ENCODE measurements around the gene SIDT2. TPM values are rescaled to one million over a fixed set of nuclear protein-coding genes. Genes with fewer than 3 reads are reported as not detected.
A peak's percentile ranks its signal among the peaks of the same experiment; 100 is the strongest.

SIDT2 gene
- total and polyA plus RNA-seq, 4 donors = 24.5 to 51.7 (median 36.5) TPM

GRCh38 chr11:117195258-117195657, 16.7 kb downstream of the SIDT2 start:
- peaks cover 75% of the 10 kb centered on the region for H3K36me3 ChIP-seq (ENCODE audit: control insufficient read depth, insufficient read depth, low read length)
- H3K4me1 ChIP-seq (ENCODE audit: control insufficient read depth, insufficient read depth, low read length) = peaks cover 17% of the 10 kb centered on the region
- no peak for DNase-seq (ENCODE audit: low read depth in 4 of 6, low spot score in 6 of 6)
- H3K9me3 ChIP-seq (ENCODE audit: control insufficient read depth, insufficient read depth, low read length) = no peaks in the 10 kb centered on the region
- no peak overlapping the region for H3K27ac ChIP-seq (ENCODE audit: low read depth, low read length)
- no peaks in the 10 kb centered on the region for H3K27me3 ChIP-seq (ENCODE audit: control insufficient read depth, insufficient read depth, low read length)
- H3K4me3 ChIP-seq (ENCODE audit: low read depth, low read length) = no peak overlapping the region
- 93% methylated on average over 4 of the region's 4 CpGs for WGBS (ENCODE audit: insufficient coverage)

DNA sequence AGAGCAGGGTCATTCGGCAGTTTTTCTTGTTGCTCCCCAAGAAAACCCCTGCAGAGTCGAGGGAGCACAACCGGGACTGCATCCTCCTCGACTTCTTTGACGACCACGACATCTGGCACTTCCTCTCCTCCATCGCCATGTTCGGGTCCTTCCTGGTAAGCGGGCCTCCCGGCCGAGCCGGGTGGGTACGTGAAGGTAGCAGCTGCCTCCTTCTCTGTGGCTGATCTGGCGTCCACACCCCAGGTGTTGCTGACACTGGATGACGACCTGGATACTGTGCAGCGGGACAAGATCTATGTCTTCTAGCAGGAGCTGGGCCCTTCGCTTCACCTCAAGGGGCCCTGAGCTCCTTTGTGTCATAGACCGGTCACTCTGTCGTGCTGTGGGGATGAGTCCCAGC, 17.2 kb downstream of the SIDT2 start:
- Histone ChIP-seq H3K4me1 (ENCODE audit: control insufficient read depth, insufficient read depth, low read length) (peaks cover 17% of the 10 kb centered on the region), H3K9me3 (ENCODE audit: control insufficient read depth, insufficient read depth, low read length) (no peaks in the 10 kb centered on the region), H3K4me3 (ENCODE audit: low read depth, low read length) (no peak overlapping the region), H3K36me3 (ENCODE audit: control insufficient read depth, insufficient read depth, low read length) (peaks cover 70% of the 10 kb centered on the region), H3K27ac (ENCODE audit: low read depth, low read length) (no peak overlapping the region), H3K27me3 (ENCODE audit: control insufficient read depth, insufficient read depth, low read length) (no peaks in the 10 kb centered on the region)
- DNase-seq (ENCODE audit: low read depth in 4 of 6, low spot score in 6 of 6) = no peak
- WGBS (ENCODE audit: insufficient coverage) = 91% methylated on average over 19 of the region's 19 CpGs

DNA sequence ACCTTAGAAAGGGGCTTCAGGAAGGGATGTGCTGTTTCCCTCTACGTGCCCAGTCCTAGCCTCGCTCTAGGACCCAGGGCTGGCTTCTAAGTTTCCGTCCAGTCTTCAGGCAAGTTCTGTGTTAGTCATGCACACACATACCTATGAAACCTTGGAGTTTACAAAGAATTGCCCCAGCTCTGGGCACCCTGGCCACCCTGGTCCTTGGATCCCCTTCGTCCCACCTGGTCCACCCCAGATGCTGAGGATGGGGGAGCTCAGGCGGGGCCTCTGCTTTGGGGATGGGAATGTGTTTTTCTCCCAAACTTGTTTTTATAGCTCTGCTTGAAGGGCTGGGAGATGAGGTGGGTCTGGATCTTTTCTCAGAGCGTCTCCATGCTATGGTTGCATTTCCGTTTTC, 18.5 kb downstream of the SIDT2 start:
- Histone ChIP-seq H3K9me3 (ENCODE audit: control insufficient read depth, insufficient read depth, low read length) (no peaks in the 10 kb centered on the region), H3K36me3 (ENCODE audit: control insufficient read depth, insufficient read depth, low read length) (peaks cover 64% of the 10 kb centered on the region)

DNA sequence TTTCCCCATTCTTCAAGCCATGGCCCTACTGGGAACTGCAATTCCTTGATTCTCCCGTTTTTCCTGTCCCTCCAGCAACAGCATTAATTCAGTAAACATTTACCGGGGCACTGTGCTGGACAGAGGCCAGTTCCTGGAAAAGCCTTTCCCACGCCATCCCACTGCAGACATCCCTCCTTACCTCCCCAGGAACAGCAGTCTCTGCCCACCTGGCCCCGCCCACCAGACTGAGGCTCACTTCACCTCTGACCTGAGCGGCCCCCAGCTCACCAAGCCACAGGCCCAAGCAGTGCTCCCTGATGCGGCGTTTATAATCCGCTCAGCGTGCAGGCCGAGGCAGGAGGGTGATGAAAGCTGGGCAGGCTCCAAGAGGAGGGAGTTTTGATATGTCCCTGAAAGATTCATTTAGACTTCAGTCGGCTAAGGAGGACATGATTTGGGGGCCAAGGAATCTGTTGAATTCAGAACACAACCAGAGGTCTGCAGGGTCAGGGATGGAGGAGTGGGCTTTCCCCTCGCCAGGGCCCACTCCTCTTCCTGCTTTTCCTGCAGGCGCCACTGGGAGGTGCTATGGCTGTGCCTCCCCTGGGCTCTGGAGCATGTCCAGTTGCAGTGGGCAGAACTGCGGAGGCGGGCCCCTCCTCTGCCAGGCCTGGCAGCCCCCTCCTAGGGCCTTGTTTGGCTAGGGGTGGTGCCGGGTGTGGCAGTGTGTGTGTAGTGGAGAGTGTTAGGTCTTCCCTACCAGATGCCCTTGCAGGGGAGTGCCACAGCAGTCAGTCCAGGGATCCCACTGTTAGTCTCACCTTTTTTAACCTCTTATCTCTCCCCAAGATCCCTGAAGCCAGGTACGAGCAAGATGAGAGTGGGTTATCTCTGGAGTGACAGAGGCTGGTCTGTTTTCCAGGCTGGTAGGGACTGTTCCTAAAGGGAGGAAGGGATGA, 19.2 kb downstream of the SIDT2 start:
- WGBS (ENCODE audit: insufficient coverage) = 75% methylated on average over 15 of the region's 17 CpGs
- H3K27ac ChIP-seq (ENCODE audit: low read depth, low read length) = peak overlapping the region; percentile 85
- no peaks in the 10 kb centered on the region for H3K9me3 ChIP-seq (ENCODE audit: control insufficient read depth, insufficient read depth, low read length)
- no peak overlapping the region for H3K4me3 ChIP-seq (ENCODE audit: low read depth, low read length)
- H3K36me3 ChIP-seq (ENCODE audit: control insufficient read depth, insufficient read depth, low read length) = peaks cover 60% of the 10 kb centered on the region
- DNase-seq (ENCODE audit: low read depth in 4 of 6, low spot score in 6 of 6) = no peak
- H3K4me1 ChIP-seq (ENCODE audit: control insufficient read depth, insufficient read depth, low read length) = peaks cover 28% of the 10 kb centered on the region
- H3K27me3 ChIP-seq (ENCODE audit: control insufficient read depth, insufficient read depth, low read length) = no peaks in the 10 kb centered on the region

More for the DNA sequence above, 18.5 kb downstream of the SIDT2 start:
- Histone ChIP-seq H3K27me3 (ENCODE audit: control insufficient read depth, insufficient read depth, low read length) (no peaks in the 10 kb centered on the region), H3K4me1 (ENCODE audit: control insufficient read depth, insufficient read depth, low read length) (peaks cover 24% of the 10 kb centered on the region), H3K27ac (ENCODE audit: low read depth, low read length) (no peak overlapping the region), H3K4me3 (ENCODE audit: low read depth, low read length) (no peak overlapping the region)
- 96% methylated on average over 4 of the region's 7 CpGs for WGBS (ENCODE audit: insufficient coverage)
- DNase-seq (ENCODE audit: low read depth in 4 of 6, low spot score in 6 of 6) = no peak

DNA sequence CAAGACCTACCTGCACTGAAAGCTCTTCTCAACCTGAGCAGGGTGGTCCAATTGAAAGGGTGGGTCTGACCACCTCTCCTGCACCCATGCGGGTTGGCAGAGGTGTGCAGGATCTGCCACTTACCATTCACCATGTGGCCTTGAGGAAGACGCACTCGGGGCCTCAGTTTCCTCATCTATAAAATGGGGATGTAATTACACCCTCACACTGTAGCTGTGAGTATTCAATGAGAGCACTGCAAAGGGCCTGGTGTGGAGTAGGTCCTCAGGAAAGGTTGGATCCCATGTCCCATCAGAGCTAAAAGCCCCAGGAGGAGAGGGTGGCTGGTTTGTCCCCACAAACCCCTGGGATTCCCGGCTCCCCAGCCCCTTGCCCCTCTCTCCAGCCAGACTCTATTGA, 20.1 kb downstream of the SIDT2 start:
- H3K4me1 ChIP-seq (ENCODE audit: control insufficient read depth, insufficient read depth, low read length) = peaks cover 29% of the 10 kb centered on the region
- WGBS (ENCODE audit: insufficient coverage) = 13% methylated on average over 1 of the region's 4 CpGs
- H3K27ac ChIP-seq (ENCODE audit: low read depth, low read length) = peak overlapping the region; percentile 85
- no peaks in the 10 kb centered on the region for H3K27me3 ChIP-seq (ENCODE audit: control insufficient read depth, insufficient read depth, low read length)
- DNase-seq (ENCODE audit: low read depth in 4 of 6, low spot score in 6 of 6) = no peak
- H3K36me3 ChIP-seq (ENCODE audit: control insufficient read depth, insufficient read depth, low read length) = peaks cover 59% of the 10 kb centered on the region
- H3K9me3 ChIP-seq (ENCODE audit: control insufficient read depth, insufficient read depth, low read length) = no peaks in the 10 kb centered on the region
- peak overlapping the region; percentile 28 for H3K4me3 ChIP-seq (ENCODE audit: low read depth, low read length)

- peaks cover 57% of the 10 kb centered on the region for H3K36me3 ChIP-seq (ENCODE audit: control insufficient read depth, insufficient read depth, low read length)
- peaks cover 34% of the 10 kb centered on the region for H3K4me1 ChIP-seq (ENCODE audit: control insufficient read depth, insufficient read depth, low read length)
- H3K27me3 ChIP-seq (ENCODE audit: control insufficient read depth, insufficient read depth, low read length) = no peaks in the 10 kb centered on the region
- no peaks in the 10 kb centered on the region for H3K9me3 ChIP-seq (ENCODE audit: control insufficient read depth, insufficient read depth, low read length)
- H3K4me3 ChIP-seq (ENCODE audit: low read depth, low read length) = peak within 1 kb of the TSS; percentile 28
- WGBS (ENCODE audit: insufficient coverage) = 28% methylated on average over 20 of the region's 34 CpGs
- peak in 1 of 6 donors; percentile 65 for DNase-seq (ENCODE audit: low read depth in 4 of 6, low spot score in 6 of 6)
- H3K27ac ChIP-seq (ENCODE audit: low read depth, low read length) = peak within 1 kb of the TSS; percentile 85
These were observed 20.7 kb downstream of the SIDT2 start, which contains the start of gene TAGLN for GRCh38 chr11:117199053-117199915. TAGLN (plus strand) TSS chr11:117199370; CDS start chr11:117203014, 3,644 bp downstream.

DNA sequence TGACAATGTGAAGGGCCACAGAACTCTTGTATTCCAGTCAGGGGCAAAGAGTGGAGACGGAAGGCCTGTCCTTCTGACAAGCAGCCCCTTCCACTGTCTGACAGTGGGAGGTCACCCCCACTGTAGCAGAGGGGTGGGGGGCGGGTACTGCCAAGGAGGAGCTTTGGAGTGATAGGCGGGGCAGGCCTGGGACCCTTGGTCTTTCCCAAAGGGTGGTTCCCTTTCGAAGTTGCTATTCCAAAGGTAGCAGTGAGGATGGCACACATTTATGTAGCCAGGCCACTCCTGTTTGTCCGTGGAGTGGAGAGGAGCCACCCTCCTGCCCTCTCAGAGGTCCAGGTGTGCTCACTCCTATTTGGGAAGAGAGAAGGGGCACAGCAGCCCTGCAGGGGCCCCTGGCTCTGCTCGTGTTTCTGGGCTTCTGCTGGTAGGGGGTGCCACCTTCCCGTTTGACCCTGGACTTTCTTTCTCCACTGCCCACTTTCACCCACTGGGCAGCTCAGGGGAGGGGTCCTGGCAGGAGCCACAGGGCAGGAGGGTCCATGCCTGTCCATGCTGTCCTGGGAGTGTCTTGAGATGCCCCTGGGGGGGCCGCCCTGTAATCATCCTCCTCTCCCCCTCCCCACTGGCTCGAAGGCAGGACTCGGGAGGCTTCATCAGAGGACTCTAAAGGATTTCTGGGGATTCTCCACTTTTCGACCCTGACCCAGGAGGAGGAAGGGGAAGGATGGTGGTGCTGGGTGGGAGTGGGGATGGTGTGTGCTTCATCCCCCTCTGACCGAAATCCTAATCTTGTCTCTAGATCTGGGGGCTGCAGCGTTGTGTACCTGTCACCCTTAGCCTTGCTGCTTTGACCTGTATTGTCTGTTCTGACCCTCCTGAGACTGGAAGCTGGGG, 21.6 kb downstream of the SIDT2 start:
- Histone ChIP-seq H3K9me3 (ENCODE audit: control insufficient read depth, insufficient read depth, low read length) (no peaks in the 10 kb centered on the region), H3K27me3 (ENCODE audit: control insufficient read depth, insufficient read depth, low read length) (no peaks in the 10 kb centered on the region), H3K4me3 (ENCODE audit: low read depth, low read length) (peak overlapping the region; percentile 28), H3K27ac (ENCODE audit: low read depth, low read length) (no peak overlapping the region), H3K4me1 (ENCODE audit: control insufficient read depth, insufficient read depth, low read length) (peaks cover 43% of the 10 kb centered on the region), H3K36me3 (ENCODE audit: control insufficient read depth, insufficient read depth, low read length) (peaks cover 54% of the 10 kb centered on the region)
- 58% methylated on average over 6 of the region's 13 CpGs for WGBS (ENCODE audit: insufficient coverage)
- no peak for DNase-seq (ENCODE audit: low read depth in 4 of 6, low spot score in 6 of 6)

DNA sequence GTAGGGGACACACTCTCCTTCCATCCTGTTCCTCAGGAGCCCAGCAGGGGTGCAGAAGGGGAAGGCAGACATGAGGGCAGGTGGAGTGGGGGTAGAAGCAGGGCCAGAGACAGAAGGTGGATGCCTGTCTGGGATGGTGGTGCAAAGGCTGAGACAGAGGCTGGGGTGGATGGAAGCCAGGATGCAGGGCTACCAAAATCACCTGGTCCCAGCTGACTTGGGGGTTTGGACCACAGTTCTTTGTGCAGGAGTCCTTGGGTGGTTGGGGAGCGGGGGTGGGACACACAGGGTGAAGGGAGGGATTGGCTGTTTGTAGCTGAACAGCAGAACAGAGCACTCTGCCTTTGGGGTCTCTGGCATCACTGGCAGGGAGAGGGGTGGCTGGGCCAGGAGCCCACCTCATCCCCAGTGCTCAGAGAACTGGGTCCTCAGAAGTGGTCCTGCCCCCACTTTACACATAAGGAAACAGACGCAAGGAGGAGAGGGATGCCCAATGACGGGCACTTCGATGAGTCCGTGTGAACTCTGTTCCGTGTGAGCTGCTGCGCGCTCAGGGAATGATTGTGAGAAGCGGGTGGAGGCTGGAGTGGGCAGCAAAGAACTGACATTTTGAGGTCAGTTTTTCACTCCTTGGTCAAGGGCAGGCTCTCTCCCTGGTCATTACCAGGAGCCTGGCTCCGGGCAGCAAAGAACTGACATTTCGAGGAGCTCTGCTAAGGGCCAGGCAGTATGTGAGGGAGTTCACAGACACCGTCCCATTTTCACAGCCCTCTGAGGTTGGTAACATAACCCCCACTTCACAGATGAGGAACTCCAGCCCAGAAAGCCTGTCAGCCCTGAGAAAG, 22.5 kb downstream of the SIDT2 start:
- WGBS (ENCODE audit: insufficient coverage) = 80% methylated on average over 11 of the region's 12 CpGs
- peaks cover 51% of the 10 kb centered on the region for H3K36me3 ChIP-seq (ENCODE audit: control insufficient read depth, insufficient read depth, low read length)
- H3K4me1 ChIP-seq (ENCODE audit: control insufficient read depth, insufficient read depth, low read length) = peaks cover 48% of the 10 kb centered on the region
- H3K4me3 ChIP-seq (ENCODE audit: low read depth, low read length) = peak overlapping the region; percentile 28
- no peak overlapping the region for H3K27ac ChIP-seq (ENCODE audit: low read depth, low read length)
- H3K9me3 ChIP-seq (ENCODE audit: control insufficient read depth, insufficient read depth, low read length) = no peaks in the 10 kb centered on the region
- no peaks in the 10 kb centered on the region for H3K27me3 ChIP-seq (ENCODE audit: control insufficient read depth, insufficient read depth, low read length)
- DNase-seq (ENCODE audit: low read depth in 4 of 6, low spot score in 6 of 6) = no peak
